ENCODE data around the gene PEPD. TPM values are rescaled to one million over a fixed set of nuclear protein-coding genes. Genes with fewer than 3 reads are reported as not detected.

The PEPD gene
- total RNA-seq, 1 donor from 2014 or later: 32.6 TPM

DNA sequence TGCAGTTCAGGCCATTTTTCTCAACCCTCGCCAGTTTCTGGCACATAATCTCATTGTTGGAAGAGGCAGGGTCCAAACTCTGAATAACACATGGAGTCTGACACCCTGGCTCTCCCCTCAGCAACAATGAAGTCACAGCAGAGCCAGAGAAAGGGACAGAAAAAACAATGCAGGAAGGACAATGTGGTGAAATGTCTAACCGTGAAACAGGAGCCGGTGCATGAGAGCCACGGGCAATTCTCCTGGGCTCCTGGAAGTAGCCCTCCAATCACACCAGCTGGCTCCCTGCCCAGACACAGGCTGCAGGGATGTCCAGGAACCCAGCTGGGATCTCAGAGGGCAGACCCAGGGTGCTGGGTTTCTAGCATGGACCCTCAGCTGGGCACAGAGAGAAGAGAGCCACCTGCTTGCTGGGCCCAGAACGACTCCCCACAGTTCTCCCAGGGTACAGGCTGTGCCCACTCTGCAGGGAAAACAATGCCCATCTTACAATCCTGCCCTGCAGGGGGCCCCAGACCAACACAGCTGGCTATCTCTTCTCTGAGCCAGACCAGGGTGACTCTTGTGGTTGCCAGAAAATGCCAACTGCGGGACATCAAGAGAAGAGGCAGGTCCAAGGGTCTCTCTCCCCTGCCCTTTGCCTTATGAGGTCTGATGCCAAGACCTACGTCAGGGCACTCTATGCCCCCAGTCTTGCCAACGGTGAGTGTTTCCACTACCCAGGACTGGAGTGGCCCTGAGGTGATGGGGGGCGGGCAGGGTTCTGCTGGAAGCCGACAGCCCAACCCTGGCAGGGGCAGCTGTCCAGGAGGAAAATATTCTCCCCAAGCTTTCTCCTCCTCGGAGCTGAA is 83.5 kb downstream of the PEPD start:
- peak; percentile 44 for DNase-seq

DNA sequence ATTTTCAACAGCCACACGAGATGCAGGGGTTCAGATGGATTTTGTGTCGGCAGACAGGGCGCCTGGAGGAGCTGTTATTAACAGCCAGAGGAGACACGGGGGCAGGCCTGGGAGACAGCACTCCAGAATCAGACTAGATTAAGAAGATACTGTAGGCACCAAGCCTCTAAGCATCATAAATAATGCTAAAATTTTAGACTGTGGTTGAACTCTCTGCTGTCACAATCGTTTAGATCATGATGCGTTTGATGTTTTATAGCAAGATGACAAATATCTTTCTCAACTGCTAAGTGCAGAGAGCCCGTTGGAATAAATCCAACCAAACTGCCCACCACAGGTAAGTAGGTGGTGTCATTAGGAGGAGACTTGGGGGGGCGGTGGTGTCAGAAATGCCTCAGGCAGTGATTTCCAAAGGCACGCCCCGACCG is 84.2 kb downstream of the PEPD start:
- no peak for DNase-seq

DNA sequence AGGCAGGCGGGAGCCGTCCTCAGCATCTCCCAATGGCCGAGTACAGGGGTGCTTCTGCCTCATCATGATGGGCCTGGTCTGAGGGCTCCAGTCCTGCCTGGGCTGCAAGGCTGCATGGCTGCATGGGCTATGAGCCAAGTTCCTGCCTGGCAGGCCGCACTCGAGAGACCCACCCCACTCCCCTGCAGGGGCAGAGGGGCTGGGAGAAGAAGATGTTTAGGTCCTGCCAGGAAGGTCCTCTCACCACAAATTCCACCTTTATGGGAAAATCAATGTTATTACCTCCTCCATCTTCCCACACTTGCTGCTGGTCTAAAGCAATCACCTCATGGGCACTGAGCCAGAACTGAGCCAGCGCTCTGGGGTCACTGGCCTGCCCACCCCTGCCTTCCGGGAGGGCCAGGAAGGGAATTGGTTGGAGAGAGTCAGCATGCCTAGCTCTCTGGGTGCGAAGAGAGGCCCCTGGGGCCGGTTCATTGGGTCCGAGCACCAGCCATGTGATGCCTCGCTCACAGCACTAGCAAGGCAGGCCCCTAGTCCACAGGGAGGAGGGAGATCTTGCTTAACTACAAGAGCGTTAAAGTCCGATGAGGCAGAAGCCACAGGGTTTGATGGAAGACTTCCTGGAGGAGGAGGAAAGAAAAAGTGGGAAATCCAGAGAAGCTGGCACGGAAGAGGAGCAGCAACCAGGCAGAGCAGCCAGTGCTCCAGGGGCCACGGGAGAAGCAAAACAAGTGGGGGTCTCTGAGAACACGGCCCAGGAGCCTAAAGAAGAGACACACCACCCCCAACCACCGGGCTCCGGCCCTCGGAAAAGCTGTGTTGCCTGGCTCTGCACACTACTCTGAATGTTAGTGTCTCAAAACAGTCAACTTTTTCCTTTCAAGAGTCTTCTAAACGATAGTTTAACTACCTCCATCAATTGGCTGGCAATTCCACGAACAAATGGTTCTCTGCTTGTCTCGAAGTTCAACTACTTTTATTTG is 84.9 kb downstream of the PEPD start:
- DNase-seq: no peak

DNA sequence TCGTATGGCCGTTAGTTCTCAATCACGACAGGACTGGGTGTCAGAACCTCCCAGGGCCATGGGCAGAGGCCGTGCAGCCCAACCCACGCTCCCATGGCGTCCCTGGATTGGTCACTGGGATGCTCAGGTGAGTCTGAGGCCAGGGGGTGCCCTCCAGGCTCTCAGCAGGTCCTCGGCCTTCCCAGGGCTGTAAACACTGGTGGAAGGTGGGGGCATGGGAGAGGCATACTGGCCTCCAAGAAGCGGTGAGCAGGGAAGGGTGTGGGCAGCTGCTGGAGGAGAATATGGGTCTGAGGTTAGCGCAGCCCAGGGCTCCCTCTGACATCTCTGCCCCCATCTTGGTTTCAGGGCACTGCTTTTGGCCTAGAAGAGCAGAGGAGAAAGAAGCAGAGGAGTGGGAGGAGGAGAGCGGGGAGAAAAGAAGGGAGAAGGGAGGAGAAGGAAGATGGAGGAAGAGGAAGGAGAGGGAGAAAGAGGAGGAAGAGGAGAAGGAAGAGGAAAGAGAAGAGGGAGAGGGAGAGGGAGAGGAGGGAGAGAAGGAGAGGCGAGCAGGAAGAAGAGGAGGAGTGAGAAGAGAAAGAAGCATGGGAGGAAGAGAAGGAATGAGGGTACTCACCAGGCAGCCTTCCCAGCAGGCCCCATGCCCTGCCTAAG is 85.8 kb downstream of the PEPD start:
- no peak for DNase-seq

DNA sequence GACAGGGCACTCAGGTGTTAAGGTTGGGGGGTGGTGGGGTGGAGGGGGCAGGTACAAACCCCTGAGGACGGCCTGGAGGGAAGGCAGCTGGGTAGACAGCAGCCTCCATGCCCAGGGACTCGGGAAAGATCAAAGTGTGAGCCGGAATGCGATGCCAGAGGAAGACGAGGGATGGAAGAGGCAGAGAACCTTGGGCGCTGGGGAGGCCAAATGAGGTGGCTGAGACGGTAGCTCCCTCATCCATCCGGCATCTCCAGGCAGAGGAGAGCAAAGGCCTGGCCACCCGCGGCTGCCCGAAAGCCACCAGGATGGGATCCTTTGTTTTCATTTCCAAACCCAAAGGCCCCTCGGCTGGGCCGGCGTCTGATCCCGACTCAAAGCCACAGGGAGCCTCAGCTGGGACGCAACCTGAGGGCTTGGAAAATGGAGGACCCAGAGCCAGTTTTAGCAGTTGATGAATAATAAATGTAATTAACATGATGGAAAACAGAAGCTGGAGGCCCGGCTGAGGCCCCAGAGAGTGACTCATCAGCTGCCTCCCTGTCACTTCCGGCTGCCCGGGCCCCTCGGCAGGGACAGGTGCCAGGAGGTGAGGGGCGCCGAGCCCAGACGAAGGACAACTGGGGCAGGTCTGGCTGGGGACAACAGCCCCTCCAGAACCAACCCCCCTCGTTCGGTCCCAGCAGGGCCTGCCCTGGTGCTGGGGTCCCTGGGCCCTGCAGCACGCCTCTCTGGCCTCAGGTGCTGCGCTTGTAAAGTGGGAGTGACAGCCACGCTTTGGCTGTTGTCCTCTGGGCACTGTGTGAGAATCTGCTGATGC is 86.5 kb downstream of the PEPD start:
- DNase-seq: no peak

DNA sequence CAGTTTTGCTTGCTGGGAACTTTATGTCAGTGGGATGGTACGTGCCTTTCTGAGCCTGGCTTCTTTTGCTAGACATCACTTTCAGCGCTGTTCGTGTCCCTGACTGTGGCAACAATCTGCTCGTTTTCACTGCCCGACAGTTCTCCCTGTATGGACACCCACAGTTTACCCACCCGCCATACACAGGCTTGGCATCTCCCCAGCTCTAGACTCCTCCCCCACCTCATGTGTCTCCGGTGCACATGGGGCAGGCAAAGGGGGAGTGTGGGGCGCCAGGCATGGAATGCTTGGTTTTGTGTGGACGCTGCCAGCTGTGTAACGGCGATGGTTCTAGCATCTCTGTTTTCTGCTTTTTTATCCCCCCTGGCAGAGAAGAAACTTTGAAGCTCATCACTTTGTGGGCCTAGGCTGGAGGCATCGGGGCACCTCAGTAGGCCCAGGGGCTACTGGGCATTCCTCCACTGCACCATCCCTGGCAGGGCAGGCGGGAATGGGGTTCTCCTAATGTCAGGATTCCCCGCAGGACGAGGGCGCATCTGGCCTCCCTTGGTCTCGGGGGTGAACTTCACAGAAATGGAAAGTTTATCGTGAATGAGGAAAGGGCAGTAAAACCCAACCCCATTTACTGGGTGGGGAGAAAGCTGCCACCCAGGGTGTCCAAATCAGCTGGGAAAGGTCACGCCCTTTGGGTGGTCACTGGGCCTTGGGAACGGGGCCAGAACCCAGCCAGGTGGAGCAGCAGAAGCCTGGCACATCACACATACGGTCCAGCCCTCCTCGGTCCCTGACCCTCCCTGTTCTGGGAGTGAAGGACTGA is 87.3 kb downstream of the PEPD start:
- DNase-seq: no peak

DNA sequence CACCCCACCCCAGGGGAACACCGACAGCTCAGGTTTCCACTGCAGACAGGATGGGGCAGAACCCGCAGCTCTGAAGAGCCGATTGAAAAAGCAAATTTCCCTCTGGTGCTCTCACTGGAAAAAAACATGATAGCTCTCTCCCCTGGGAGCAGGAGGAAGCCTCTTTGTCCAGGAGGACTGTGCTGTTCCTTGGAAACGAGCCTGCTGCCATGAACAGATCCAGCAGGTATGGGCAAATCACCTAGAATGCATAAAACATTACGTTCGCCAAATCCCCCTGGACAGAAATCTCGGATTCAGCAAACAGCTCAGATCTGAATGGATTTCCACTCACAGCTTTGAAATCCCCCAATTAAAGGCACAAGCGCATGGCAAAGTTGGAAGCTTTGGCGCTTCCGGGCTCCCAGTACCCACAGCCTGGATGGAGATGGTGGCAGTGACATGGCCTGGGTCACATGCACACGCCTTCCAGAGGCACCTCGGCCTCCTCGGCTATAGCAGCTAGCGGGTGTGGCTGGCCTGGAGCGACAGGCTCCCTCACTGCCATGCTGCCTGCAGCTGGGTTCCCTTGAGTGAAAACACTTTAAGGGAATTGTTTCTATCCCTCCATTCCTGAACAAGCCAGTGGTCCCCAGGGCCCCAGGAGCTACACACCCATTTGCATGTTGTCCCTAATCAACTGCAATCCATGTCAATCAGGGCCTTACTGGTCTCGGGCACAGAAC is 89.0 kb downstream of the PEPD start:
- no peak for DNase-seq

DNA sequence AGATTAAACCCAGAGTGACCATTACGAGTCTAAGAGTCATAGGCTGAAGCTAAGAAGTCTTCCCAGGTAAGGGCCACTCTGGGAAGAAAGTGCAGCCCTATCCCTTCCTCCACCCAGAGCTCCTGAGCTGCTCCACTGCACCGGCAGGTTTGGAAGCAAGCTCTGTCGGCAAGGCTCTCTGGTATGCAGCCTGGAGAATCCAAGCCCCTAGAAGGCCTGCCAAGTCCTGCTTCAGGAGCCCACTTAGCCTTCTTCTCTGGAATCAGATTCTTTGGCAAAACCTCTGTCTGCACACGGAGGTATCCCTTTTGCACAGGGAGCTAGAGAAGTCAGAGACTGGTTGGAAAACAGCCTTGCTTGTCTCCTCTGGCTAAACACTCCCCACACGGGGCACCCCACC is 89.6 kb downstream of the PEPD start:
- DNase-seq: peak; percentile 36

DNA sequence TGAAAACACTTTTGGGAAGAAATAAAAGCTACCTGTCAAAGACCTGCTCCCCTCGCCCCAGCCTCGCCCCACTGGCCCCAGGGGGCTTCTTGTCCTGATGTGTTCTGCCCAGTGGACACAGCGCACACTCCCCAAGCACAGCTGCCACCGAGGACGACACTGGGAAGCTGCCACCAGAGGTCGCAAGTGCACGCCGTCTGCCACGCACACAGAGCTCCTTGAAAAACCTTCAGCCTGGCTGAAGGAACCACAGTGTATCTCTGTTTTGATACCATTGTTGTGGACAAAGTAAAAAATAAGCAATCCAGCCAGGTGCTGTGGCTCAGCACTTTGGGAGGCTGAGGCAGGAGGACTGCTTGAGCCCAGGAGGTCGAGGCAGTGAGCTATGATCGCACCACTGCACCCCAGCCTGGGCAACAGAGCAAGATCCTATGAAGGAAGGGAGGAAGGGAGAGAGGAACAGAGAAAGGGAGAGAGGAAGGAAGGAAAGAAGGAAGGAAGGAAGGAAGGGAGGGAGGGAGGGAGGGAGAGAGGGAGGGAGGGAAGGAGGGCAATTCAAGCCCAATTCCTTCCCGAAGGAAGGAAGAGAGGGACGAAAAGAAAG is 90.8 kb downstream of the PEPD start:
- DNase-seq: peak; percentile 88

DNA sequence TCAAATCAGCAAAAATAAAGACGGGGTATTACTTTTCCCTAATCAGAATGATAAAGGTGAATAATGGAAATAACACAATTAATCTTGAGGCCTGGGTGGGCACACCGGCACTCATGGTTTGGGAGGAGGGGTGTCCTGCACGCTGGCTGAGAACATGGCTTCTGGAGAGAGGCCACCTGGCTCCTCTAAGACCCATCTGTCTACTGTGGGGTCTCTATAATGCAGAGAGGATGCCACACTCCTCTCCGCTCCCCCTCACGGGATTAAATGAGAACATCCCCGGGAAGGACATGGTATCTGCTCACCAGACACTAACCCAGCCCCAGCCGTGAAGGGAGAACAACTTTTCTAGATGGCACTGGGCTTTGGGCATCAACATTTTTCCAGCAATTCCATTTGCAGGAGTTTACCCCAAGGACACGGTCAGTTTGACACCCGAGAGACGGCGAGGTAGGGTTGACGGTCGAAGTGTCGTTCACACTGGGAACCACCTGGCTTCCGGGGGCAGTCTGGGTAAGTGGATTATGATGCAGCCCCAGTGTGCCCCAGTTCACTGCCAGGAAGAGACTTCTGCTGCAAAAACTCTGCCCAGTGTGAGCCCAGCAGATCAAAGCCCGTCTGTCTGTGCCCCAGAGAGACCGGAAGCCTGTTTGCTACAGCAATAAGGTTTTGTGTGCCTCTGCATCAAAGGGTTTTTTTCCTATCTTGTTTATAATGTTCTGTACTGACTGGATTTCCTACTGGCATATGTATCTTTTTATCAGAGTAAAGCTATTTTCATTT is 91.5 kb downstream of the PEPD start:
- no peak for DNase-seq

DNA sequence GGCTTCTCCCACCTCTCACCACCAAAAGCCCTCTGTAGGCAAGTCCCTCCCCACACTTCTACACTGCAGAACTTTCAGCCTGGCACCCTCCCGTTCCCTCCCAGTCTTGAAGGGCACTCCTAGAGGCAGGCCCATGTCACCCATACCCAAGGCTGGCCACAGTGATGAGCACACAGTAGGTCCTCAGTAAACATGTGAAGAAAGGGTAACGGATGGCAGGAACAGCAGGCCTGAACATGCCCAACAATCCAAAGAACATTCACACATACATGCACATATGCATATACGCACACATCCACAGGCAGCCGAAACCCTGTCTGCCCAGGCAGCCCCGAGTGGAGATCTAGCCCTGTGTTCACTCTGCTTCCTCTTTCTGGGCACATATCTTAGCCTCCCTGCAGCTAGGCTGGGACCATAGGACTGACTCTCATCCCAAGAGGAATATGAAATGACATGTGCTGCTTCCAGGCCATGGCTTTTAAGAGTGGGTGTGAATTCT is 92.9 kb downstream of the PEPD start:
- no peak for DNase-seq

DNA sequence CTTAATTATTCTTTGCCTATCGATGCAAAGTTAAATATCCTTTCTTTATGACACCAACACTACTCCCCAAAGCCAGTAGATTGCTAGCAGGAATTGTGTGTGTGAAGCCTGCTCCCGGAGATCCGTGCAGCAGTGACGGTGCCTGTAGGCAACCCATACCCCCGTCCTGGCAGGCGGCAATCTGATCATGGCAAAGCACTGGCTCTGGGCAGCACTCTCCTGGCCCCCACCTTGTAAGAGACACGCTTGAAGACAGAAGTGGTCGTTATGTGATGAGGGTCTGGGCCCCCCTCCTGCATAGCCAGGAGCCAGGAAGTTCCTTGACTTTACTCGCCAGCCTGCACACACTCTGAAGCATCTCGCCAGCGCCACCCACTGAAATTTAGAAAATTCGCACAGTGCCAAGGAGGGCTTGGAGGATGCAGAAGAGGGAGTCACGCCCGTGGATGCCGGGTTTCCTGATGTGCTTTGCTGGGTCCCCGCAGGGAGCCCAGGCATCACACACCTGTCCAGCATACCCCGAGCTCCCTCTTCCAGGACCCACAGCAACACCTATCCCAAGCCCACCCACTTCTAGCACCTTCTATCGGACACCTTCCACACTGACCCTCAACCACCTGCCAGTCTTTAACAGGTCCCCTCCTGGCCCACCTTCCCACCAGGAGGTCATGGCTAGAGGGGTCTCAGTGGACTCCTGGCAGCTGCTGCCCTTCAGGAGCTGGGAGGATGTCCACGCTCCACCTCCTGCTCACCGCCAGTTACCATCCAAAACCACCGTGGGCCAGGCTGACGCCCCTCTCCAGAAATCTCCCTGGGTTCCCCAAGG is 93.6 kb downstream of the PEPD start:
- no peak for DNase-seq

DNA sequence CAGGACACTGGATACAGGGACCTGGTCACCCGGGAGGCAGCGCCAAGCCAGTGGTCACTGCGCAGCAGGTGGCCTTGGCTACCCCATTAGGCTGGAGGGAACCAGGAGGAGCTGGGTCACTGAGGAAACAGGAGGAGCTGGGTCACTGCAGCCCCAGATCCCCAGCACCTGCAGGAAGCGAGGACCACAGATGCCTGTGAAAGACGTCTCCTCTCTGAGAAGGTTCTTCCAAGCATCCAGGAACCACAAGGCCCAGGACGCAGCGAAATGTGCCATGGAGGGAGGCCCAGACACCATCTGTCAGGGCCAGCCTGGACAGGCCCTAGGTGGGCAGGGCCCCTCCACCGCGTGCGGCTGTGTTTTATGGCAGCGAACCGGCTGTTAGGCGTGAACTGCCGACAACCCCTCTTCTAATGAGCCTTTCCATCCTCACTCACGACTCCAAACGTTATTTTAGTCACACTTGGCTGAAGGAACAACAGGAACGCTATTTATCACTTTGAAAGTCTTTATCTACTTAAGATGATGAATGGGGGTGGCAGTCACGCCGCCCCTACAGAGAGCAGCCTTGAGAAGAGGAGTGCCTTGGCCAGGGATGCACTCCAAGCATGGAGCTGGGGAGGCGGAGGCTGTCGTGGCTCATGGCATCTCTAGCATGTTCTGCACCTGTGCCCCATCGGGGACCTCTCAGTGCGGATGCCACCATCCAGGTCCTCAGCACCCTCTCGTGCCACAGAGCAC is 94.8 kb downstream of the PEPD start:
- DNase-seq: no peak

DNA sequence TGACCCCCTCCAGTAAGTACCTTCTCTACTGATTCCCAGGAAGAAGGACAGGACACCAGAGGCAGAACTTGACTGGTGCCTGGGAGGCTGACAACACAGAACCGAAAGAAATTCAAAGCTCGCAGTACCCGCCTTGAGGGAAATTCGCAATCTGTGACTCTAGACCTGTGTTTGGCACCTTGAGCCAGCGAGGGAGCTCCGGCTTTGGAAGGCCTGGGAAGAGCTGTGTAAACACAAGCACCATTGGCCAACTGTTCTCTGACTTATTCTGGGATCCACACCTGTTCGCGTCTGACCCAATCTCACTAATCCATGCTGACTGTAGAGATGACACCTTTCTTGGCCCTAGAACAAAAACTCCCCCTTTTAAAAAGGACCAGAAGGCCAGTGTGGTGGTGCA is 97.4 kb downstream of the PEPD start:
- no peak for DNase-seq

DNA sequence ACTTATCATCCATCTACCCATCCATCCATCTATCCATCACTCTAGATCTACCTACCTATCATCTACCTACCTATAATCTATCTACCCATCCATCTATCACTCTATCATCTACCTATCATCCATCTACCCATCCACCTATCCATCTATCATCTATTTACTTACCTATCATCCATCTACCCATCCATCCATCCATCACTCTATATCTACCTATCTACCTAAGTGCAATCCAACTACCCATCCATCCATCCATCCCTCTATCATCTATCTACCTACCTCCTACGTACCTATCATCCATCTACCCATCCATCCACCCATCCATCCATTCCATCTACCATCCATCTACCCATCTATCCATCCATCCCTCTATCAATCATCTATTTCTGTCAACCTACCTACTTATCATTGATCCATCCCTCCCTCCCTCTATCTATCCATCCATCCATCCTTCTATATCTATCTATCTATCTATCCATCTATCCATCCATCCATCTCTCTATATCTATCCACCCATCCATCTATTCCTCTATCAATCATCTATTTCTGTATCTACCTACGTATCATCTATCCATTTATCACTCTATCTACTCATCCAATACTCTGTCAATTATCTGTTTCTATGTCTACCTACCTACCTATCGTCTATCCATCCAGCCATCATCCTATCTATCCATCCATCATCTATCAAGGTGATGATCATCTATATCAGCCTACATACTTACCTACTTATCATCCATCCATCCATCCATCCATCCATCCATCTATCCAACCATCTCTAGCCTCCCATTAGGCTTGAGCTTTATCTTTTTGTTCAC is 99.0 kb downstream of the PEPD start:
- DNase-seq: no peak

DNA sequence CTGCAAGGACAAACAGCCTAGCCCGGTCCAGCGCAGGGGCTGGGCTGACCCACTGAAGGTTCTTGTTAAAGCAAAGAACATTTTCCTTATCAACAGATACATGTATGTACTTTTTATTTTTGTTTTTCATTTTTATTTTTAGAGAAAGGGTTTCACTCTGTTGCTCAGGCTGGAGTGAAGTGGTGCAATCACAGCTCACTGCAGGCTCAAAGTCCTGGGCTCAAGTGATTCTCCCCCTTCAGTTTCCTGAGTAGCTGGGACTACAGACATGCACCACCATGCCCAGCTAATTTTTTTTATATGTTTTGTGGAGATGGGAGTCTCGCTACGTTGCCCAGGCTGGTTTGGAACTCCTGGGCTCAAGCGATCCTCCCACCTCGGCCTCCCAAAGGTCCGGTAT is 100.2 kb downstream of the PEPD start:
- DNase-seq: no peak

Measured in tongue (tissue), 2 donors.